Measurements from ENCODE around the gene ZHX3. TPM values are rescaled to one million over a fixed set of nuclear protein-coding genes. Genes with fewer than 3 reads are reported as not detected.
A peak's percentile ranks its signal among the peaks of the same experiment; 100 is the strongest.

ZHX3 gene
- total RNA-seq, 4 donors from 2014 or later, result 20.1 to 30.0 (median 25.9) TPM

DNA sequence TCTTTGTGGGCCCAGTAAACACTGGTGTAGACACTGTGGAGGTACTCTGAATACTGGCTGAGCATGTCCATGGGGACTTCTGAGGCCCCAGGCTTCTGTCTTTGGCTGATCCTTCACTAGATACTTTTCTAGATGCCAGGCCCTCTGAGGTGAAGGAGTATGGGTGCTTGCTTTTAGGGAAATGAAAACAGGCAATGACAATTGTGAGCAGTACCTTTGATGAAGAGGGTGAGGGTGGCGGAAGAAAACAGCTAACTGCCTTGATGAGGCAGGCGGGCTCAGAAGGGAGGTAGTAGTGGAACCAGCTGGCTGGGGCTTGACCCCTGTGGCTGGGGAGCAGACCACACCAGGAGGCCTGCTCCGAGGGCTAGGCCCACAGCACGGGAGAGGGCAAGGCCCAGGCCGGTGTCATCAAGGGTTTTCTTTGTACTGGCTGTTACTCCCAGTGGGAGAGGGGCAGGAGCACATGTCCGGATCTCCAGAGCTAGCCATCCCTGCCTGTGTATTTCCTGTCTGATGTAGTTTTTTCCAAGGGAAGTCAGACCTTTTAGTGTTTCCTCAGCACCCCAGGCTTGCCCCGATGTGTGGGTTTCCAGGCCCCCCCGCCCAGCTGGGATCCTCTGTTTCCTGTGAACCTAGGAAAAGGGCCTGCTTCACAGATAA is 176.2 kb downstream of the ZHX3 start:
- Histone ChIP-seq H3K27ac (peak overlapping the region; percentile 90 to 99 (median 94)), H3K4me1 (peaks cover 72 to 81% of the 10 kb centered on the region in 2 donors), H3K4me3 (no peak overlapping the region), H3K36me3 (no peaks in the 10 kb centered on the region), H3K27me3 (no peaks in the 10 kb centered on the region), H3K9me3 (no peaks in the 10 kb centered on the region)
- ATAC-seq (no peak), DNase-seq (no peak)
- intact Hi-C loops (cut with DNase I; ENCODE audit: low total_unique reads), result no loop called here
- TF ChIP-seq POLR2A (IDR thresholded peaks at IDR 0.05) (peak in 1 of 2 donors; percentile 27), CTCF (IDR thresholded peaks at IDR 0.05 in 4 of 5, conservative IDR thresholded peaks at IDR 0.05 in 1 of 5) (no peak)
- in situ Hi-C loops (cut with MboI; ENCODE audit: low sequenced_read_pairs in 4 of 4), result no loop called here

GRCh38 chr20:41140226-41141133 is 177.1 kb downstream of the ZHX3 start:
- Histone ChIP-seq H3K4me1 (peaks cover 65 to 75% of the 10 kb centered on the region in 2 donors), H3K27ac (peak overlapping the region; percentile 90 to 99 (median 94)), H3K27me3 (no peaks in the 10 kb centered on the region), H3K9me3 (no peaks in the 10 kb centered on the region), H3K4me3 (peak overlapping the region in 1 of 4 donors; percentile 6), H3K36me3 (no peaks in the 10 kb centered on the region)
- no peak for TF ChIP-seq CTCF (IDR thresholded peaks at IDR 0.05 in 4 of 5, conservative IDR thresholded peaks at IDR 0.05 in 1 of 5)
- in situ Hi-C loops (cut with MboI; ENCODE audit: low sequenced_read_pairs in 4 of 4), result no loop called here
- intact Hi-C loops (cut with DNase I; ENCODE audit: low total_unique reads), result no loop called here
- DNase-seq, result no peak
- ATAC-seq, result no peak

GRCh38 chr20:41139227-41140093 is 178.1 kb downstream of the ZHX3 start:
- DNase-seq (no peak), ATAC-seq (no peak)
- no peak for TF ChIP-seq POLR2A (IDR thresholded peaks at IDR 0.05)
- TF ChIP-seq CTCF (IDR thresholded peaks at IDR 0.05 in 4 of 5, conservative IDR thresholded peaks at IDR 0.05 in 1 of 5), result no peak
- intact Hi-C loops (cut with DNase I; ENCODE audit: low total_unique reads), result loop anchor here (5.0 kb wide), 2 partner anchors 33 to 112 kb away; partner anchors contain the start of gene TOP1
- no peaks in the 10 kb centered on the region for H3K36me3 ChIP-seq
- in situ Hi-C loops (cut with MboI; ENCODE audit: low sequenced_read_pairs in 4 of 4), result no loop called here
- H3K27ac ChIP-seq, result peak overlapping the region; percentile 90 to 99 (median 94)
- peaks cover 57 to 70% of the 10 kb centered on the region in 2 donors for H3K4me1 ChIP-seq
- H3K27me3 ChIP-seq, result no peaks in the 10 kb centered on the region
- peak overlapping the region; percentile 59 to 90 (median 77) for H3K4me3 ChIP-seq
- H3K9me3 ChIP-seq, result no peaks in the 10 kb centered on the region

GRCh38 chr20:41138475-41139226 is 178.9 kb downstream of the ZHX3 start:
- intact Hi-C loops (cut with DNase I; ENCODE audit: low total_unique reads) (loop anchor here (5.0 kb wide), 2 partner anchors 34 to 111 kb away; partner anchors contain the start of gene TOP1), in situ Hi-C loops (cut with MboI; ENCODE audit: low sequenced_read_pairs in 4 of 4) (no loop called here)
- no peak for ATAC-seq

More at GRCh38 chr20:41138475-41139226, 178.9 kb downstream of the ZHX3 start:
- H3K36me3 ChIP-seq, result no peaks in the 10 kb centered on the region
- H3K4me3 ChIP-seq, result peak overlapping the region; percentile 59 to 90 (median 77)
- peaks cover 49 to 62% of the 10 kb centered on the region in 2 donors for H3K4me1 ChIP-seq
- TF ChIP-seq POLR2A (IDR thresholded peaks at IDR 0.05), result no peak
- no peak for TF ChIP-seq CTCF (IDR thresholded peaks at IDR 0.05 in 4 of 5, conservative IDR thresholded peaks at IDR 0.05 in 1 of 5)
- H3K27me3 ChIP-seq, result no peaks in the 10 kb centered on the region
- DNase-seq, result no peak
- H3K27ac ChIP-seq, result peak overlapping the region; percentile 90 to 99 (median 94)
- no peaks in the 10 kb centered on the region for H3K9me3 ChIP-seq
